HG02763 (cell line): Measurements from ENCODE around the gene KDM7A.

Source experiments
- ATAC-seq: cut with Tn5 transposase; IDR thresholded peaks from one replicate; pipeline ENCODE4 v1.9.1; 2021; ENCODE audit warnings: mild to moderate bottlenecking, moderate library complexity; ENCODE audit not compliant: unreplicated experiment

KDM7A gene

GRCh38 chr7:140096459-140096858 is 80.3 kb downstream of the KDM7A start:
- ATAC-seq: no peak

- no peak for ATAC-seq
Observed at GRCh38 chr7:140093375-140093774, 83.4 kb downstream of the KDM7A start.

- no peak for ATAC-seq
Observed at GRCh38 chr7:140085447-140085846, 91.3 kb downstream of the KDM7A start.

- ATAC-seq: peak; percentile 92
Observed at GRCh38 chr7:140084972-140085371, 91.8 kb downstream of the KDM7A start.

GRCh38 chr7:140084142-140084655 is 92.6 kb downstream of the KDM7A start:
- no peak for ATAC-seq

- no peak for ATAC-seq
Observed at GRCh38 chr7:140082770-140083169, 94.0 kb downstream of the KDM7A start.

- ATAC-seq: no peak
Observed at GRCh38 chr7:140081774-140082425, 94.9 kb downstream of the KDM7A start.

GRCh38 chr7:140080919-140081318 is 95.9 kb downstream of the KDM7A start:
- ATAC-seq: no peak

GRCh38 chr7:140079121-140079536 is 97.7 kb downstream of the KDM7A start:
- no peak for ATAC-seq

GRCh38 chr7:140078392-140078791 is 98.4 kb downstream of the KDM7A start:
- no peak for ATAC-seq

GRCh38 chr7:140074780-140075179 is 102.0 kb downstream of the KDM7A start:
- no peak for ATAC-seq

- no peak for ATAC-seq
Observed at GRCh38 chr7:140070546-140070945, 106.2 kb downstream of the KDM7A start.

- no peak for ATAC-seq
Observed at GRCh38 chr7:140069298-140069949, 107.4 kb downstream of the KDM7A start.

- no peak for ATAC-seq
Observed at GRCh38 chr7:140068033-140068432, 108.8 kb downstream of the KDM7A start.

GRCh38 chr7:140067052-140067451 is 109.7 kb downstream of the KDM7A start:
- ATAC-seq: no peak

- ATAC-seq: peak; percentile 96
Observed at GRCh38 chr7:140062528-140063299, 114.1 kb downstream of the KDM7A start, which contains the start of gene PARP12. Gene PARP12, minus strand, starts transcription at chr7:140062951. Its CDS starts 104 bp downstream, at chr7:140062847.

GRCh38 chr7:140062118-140062527 is 114.7 kb downstream of the KDM7A start:
- peak; percentile 27 for ATAC-seq

- no peak for ATAC-seq
Observed at GRCh38 chr7:140061607-140061930, 115.2 kb downstream of the KDM7A start.

- no peak for ATAC-seq
Observed at GRCh38 chr7:140060788-140061606, 115.8 kb downstream of the KDM7A start.

GRCh38 chr7:140060243-140060630 is 116.5 kb downstream of the KDM7A start:
- ATAC-seq: no peak
